Suprapubic skin (tissue), 4 donors: ENCODE measurements around the gene HLCS. TPM values are rescaled to one million over a fixed set of nuclear protein-coding genes. Genes with fewer than 3 reads are reported as not detected.

Experiments used
- DNase-seq, 2 donors: peaks; one replicate each; pipeline ENCODE4 v3.0.0-alpha.2; 2019; ENCODE audit warnings: low spot score in 2 of 2
- H3K27ac ChIP-seq: fragments of 200-600 bp; sonication (generic); one replicate; pipeline ENCODE4 v1.5.1; 2019
- H3K27me3 ChIP-seq: fragments of 200-600 bp; sonication (generic); one replicate; pipeline ENCODE4 v1.5.1; 2019
- H3K36me3 ChIP-seq: fragments of 200-600 bp; sonication (generic); one replicate; pipeline ENCODE4 v1.5.1; 2019
- H3K4me1 ChIP-seq: fragments of 200-600 bp; sonication (generic); one replicate; pipeline ENCODE4 v1.5.1; 2019
- H3K4me3 ChIP-seq: fragments of 200-600 bp; sonication (generic); one replicate; pipeline ENCODE4 v1.5.1; 2019; ENCODE audit warnings: mild to moderate bottlenecking
- H3K9me3 ChIP-seq: fragments of 200-600 bp; sonication (generic); one replicate; pipeline ENCODE4 v1.5.1; 2019
- EP300 ChIP-seq: sonication (generic); formaldehyde crosslinking; IDR thresholded peaks from one replicate; pipeline ENCODE4 v1.6.1; 2017; ENCODE audit warnings: antibody characterized with exemption
- POLR2A ChIP-seq, 2 donors: fragments of 450-650 bp; IDR thresholded peaks; one replicate each; pipeline ENCODE4 v1.6.1; 2017; ENCODE audit warnings: antibody characterized with exemption in 2 of 2, mild to moderate bottlenecking in 2 of 2, moderate library complexity in 2 of 2
- POLR2AphosphoS5 ChIP-seq, 3 donors: sonication (generic); formaldehyde crosslinking; IDR thresholded peaks; one replicate each; pipeline ENCODE4 v1.6.1; 2017; ENCODE audit warnings: antibody characterized with exemption in 3 of 3
- WGBS: methylation state at CpG from one replicate; pipeline ENCODE4 v1.1.5; 2018; 5-methylcytosine and 5-hydroxymethylcytosine counted together
- total RNA-seq, 4 donors: library from RNA; depleted of rRNA; stranded (reverse); fragments of >200 nt; gene quantifications; one replicate each; pipeline ENCODE4 v1.1.0, GENCODE V29; 2016
- TF ChIP-seq, protein P1 (sequence below), 2 donors: fragments of 200-600 bp in 1 of 2; fragments of 450-650 bp in 1 of 2; sonication (generic) in 1 of 2; IDR thresholded peaks; one replicate each; pipeline ENCODE4 v1.5.1; 2016 to 2019; ENCODE audit warnings: antibody characterized with exemption in 2 of 2, mild to moderate bottlenecking in 1 of 2, moderate library complexity in 1 of 2

The HLCS gene
- total RNA-seq, 4 donors from 2014 or later, result 8.4 to 16.1 (median 11.5) TPM

DNA sequence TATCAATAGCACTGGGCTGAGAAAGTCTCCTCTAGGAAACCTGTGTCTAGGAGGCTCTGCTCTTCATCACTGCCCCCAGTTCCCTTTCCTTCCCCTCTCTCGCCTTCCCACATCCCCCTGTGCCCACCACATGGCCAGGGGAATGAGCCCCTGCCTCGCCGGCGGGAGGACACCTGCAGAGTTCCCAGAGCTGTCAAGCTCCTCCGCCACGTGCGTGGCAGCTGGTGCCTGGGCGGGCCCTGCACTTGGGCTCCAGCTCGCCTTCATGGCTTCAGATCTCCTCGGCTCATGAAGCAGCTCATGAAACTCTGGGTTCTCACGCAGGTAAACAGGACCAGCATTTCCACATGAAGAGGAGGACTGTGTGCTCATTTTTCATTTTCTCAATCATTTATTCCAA lies 204.8 kb downstream of the HLCS start:
- DNase-seq, result no peak
- Histone ChIP-seq H3K9me3 (no peaks in the 10 kb centered on the region), H3K27me3 (no peaks in the 10 kb centered on the region), H3K4me1 (no peaks in the 10 kb centered on the region), H3K36me3 (peaks cover 4% of the 10 kb centered on the region), H3K4me3 (no peak overlapping the region), H3K27ac (no peak overlapping the region)
- 93% methylated on average over 9 of the region's 11 CpGs for WGBS
- no peak for TF ChIP-seq EP300
- no peak for TF ChIP-seq POLR2A (IDR thresholded peaks at IDR 0.05)
- no peak for TF ChIP-seq POLR2AphosphoS5 (IDR thresholded peaks at IDR 0.05)
- TF ChIP-seq, protein P1, sequence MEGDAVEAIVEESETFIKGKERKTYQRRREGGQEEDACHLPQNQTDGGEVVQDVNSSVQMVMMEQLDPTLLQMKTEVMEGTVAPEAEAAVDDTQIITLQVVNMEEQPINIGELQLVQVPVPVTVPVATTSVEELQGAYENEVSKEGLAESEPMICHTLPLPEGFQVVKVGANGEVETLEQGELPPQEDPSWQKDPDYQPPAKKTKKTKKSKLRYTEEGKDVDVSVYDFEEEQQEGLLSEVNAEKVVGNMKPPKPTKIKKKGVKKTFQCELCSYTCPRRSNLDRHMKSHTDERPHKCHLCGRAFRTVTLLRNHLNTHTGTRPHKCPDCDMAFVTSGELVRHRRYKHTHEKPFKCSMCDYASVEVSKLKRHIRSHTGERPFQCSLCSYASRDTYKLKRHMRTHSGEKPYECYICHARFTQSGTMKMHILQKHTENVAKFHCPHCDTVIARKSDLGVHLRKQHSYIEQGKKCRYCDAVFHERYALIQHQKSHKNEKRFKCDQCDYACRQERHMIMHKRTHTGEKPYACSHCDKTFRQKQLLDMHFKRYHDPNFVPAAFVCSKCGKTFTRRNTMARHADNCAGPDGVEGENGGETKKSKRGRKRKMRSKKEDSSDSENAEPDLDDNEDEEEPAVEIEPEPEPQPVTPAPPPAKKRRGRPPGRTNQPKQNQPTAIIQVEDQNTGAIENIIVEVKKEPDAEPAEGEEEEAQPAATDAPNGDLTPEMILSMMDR (IDR thresholded peaks at IDR 0.05), result no peak

DNA sequence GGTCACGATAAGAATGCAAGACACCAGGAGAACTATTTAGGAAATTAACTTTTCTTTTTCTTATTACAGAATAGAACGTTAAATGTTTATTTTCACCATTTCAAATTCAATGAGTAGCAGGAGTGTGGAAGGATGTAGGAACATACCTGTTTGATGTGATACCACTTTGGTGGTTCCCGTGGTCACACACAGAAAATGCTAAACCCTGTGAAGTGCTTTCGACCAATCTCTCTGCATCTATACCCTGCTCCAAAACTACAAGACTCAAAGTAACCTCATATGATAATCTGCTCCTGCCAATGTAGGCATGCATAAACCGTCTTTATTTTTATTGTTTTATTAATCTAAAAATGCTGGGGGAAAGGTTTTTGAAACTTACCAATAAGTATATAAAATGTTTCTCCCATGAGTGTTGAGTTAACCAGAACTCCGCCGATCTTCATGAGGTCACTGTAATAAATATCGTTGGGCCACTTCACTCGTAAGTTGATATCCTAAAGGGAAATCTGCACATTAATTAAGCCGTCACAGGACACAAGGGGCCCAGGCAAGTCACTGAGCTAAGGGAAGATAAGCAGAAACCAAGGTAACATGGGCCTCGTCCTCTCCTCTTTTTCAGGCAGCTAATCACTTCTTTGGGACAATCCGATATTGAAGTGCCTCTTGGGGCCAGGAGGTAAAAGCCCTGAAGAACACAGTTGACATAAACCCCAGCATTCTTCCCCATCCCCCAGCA lies 207.0 kb downstream of the HLCS start:
- TF ChIP-seq EP300 (no peak), POLR2A (IDR thresholded peaks at IDR 0.05) (no peak), POLR2AphosphoS5 (IDR thresholded peaks at IDR 0.05) (no peak)
- TF ChIP-seq, protein P1 (IDR thresholded peaks at IDR 0.05), result no peak
- H3K9me3 ChIP-seq, result no peaks in the 10 kb centered on the region
- no peak overlapping the region for H3K27ac ChIP-seq
- no peaks in the 10 kb centered on the region for H3K4me1 ChIP-seq
- DNase-seq, result no peak
- peaks cover 8% of the 10 kb centered on the region for H3K36me3 ChIP-seq
- H3K27me3 ChIP-seq, result no peaks in the 10 kb centered on the region
- whole genome bisulfite sequencing, result 82% methylated on average over 12 of the region's 12 CpGs
- no peak overlapping the region for H3K4me3 ChIP-seq

- Histone ChIP-seq H3K4me3 (no peak overlapping the region), H3K4me1 (no peaks in the 10 kb centered on the region), H3K27me3 (no peaks in the 10 kb centered on the region), H3K36me3 (peaks cover 8% of the 10 kb centered on the region), H3K9me3 (no peaks in the 10 kb centered on the region), H3K27ac (no peak overlapping the region)
- no peak for DNase-seq
- 97% methylated on average over 6 of the region's 6 CpGs for WGBS
- TF ChIP-seq EP300, result no peak
- TF ChIP-seq, protein P1 (IDR thresholded peaks at IDR 0.05), result no peak
- no peak for TF ChIP-seq POLR2A (IDR thresholded peaks at IDR 0.05)
- no peak for TF ChIP-seq POLR2AphosphoS5 (IDR thresholded peaks at IDR 0.05)
Measured at GRCh38 chr21:36757196-36757595, 209.3 kb downstream of the HLCS start.

DNA sequence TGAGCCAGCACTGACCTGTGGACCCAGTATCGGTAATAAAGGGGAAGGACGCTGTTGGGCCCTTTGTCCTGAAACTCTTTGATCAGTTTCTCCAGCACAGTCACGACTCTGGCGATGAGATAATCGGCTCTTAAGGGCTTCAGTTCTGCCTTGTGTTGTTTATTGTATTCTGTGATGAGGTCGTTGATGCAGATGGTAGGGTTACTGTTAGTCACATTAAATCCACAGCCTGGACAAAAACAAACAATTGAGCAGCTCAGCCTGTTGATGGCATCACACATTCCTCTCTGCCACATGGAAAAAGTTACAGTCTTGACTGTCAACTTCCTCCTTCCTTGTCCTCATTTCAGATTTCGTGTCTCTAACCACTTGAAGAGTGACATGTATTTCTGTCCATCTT lies 209.9 kb downstream of the HLCS start:
- Histone ChIP-seq H3K27me3 (no peaks in the 10 kb centered on the region), H3K4me1 (no peaks in the 10 kb centered on the region), H3K36me3 (peaks cover 8% of the 10 kb centered on the region), H3K27ac (no peak overlapping the region), H3K9me3 (no peaks in the 10 kb centered on the region), H3K4me3 (no peak overlapping the region)
- DNase-seq, result no peak
- 79% methylated on average over 7 of the region's 7 CpGs for WGBS
- TF ChIP-seq, protein P1 (IDR thresholded peaks at IDR 0.05), result no peak
- TF ChIP-seq POLR2AphosphoS5 (IDR thresholded peaks at IDR 0.05), result no peak
- TF ChIP-seq POLR2A (IDR thresholded peaks at IDR 0.05), result no peak
- TF ChIP-seq EP300, result no peak

- Histone ChIP-seq H3K4me3 (no peak overlapping the region), H3K27me3 (no peaks in the 10 kb centered on the region), H3K9me3 (no peaks in the 10 kb centered on the region), H3K27ac (no peak overlapping the region), H3K4me1 (no peaks in the 10 kb centered on the region), H3K36me3 (peaks cover 8% of the 10 kb centered on the region)
- 93% methylated on average over 22 of the region's 22 CpGs for WGBS
- no peak for DNase-seq
- no peak for TF ChIP-seq POLR2A (IDR thresholded peaks at IDR 0.05)
- no peak for TF ChIP-seq POLR2AphosphoS5 (IDR thresholded peaks at IDR 0.05)
- TF ChIP-seq, protein P1 (IDR thresholded peaks at IDR 0.05), result no peak
- TF ChIP-seq EP300, result no peak
Measured at GRCh38 chr21:36754241-36754898, 212.1 kb downstream of the HLCS start.
